Measurements from ENCODE around the gene VPS26B. TPM values are rescaled to one million over a fixed set of nuclear protein-coding genes. Genes with fewer than 3 reads are reported as not detected.

Gene VPS26B
- total RNA-seq, 1 experiment from 2014 or later, result 29.3 TPM

GRCh38 chr11:134205729-134206128, 18.7 kb upstream of the VPS26B start:
- no peaks in the 10 kb centered on the region for H3K27me3 Mint-ChIP-seq (ENCODE audit: low read depth)

GRCh38 chr11:134206185-134206584, 18.3 kb upstream of the VPS26B start:
- TF ChIP-seq ZNF423 (CRISPR knock-in tag; IDR thresholded peaks at IDR 0.05), result no peak
- TF ChIP-seq PRRX2 (CRISPR knock-in tag; IDR thresholded peaks at IDR 0.05), result no peak
- TF ChIP-seq CREB1 (CRISPR knock-in tag; IDR thresholded peaks at IDR 0.05), result no peak
- no peak for TF ChIP-seq ZBTB21 (CRISPR knock-in tag; IDR thresholded peaks at IDR 0.05; ENCODE audit: borderline replicate concordance)
- TF ChIP-seq CDX4 (CRISPR knock-in tag; IDR thresholded peaks at IDR 0.05; ENCODE audit: borderline replicate concordance), result no peak
- no peak for TF ChIP-seq GRHL2 (CRISPR knock-in tag; IDR thresholded peaks at IDR 0.05; ENCODE audit: insufficient replicate concordance, severe bottlenecking)
- POLR2A ChIA-PET, result no interaction called here
- no peak overlapping the region for H3K4me3 Mint-ChIP-seq
- H3K27me3 Mint-ChIP-seq (ENCODE audit: low read depth), result no peaks in the 10 kb centered on the region
- no peak for DNase-seq (ENCODE audit: low spot score)
- H3K27ac Mint-ChIP-seq, result no peak overlapping the region
- no peak for ATAC-seq
- no peaks in the 10 kb centered on the region for H3K4me1 Mint-ChIP-seq
- H3K36me3 Mint-ChIP-seq, result peaks cover 73% of the 10 kb centered on the region
- H3K9me3 Mint-ChIP-seq, result no peaks in the 10 kb centered on the region
- CTCF ChIA-PET, result interaction anchor here (2.9 kb wide), 1 partner anchor 18 kb away, joined by 14 read pairs; the partner anchor contains the start of genes NCAPD3 and VPS26B

More at GRCh38 chr11:134205729-134206128, 18.7 kb upstream of the VPS26B start:
- POLR2A ChIA-PET, result no interaction called here
- TF ChIP-seq FOXP1 (CRISPR knock-in tag; IDR thresholded peaks at IDR 0.05; ENCODE audit: borderline replicate concordance) (no peak), ZBTB21 (CRISPR knock-in tag; IDR thresholded peaks at IDR 0.05; ENCODE audit: borderline replicate concordance) (no peak), FOXK1 (CRISPR knock-in tag; IDR thresholded peaks at IDR 0.05) (no peak), GABPB1 (CRISPR knock-in tag; IDR thresholded peaks at IDR 0.05) (no peak), USF1 (CRISPR knock-in tag; IDR thresholded peaks at IDR 0.05) (no peak), AFF4 (CRISPR knock-in tag; IDR thresholded peaks at IDR 0.05; ENCODE audit: borderline replicate concordance) (no peak), ZNF416 (CRISPR knock-in tag; IDR thresholded peaks at IDR 0.05) (no peak), MXD4 (CRISPR knock-in tag; IDR thresholded peaks at IDR 0.05; ENCODE audit: borderline replicate concordance) (no peak)
- Mint-ChIP-seq H3K27ac (no peak overlapping the region), H3K36me3 (peaks cover 76% of the 10 kb centered on the region), H3K4me3 (no peak overlapping the region), H3K9me3 (no peaks in the 10 kb centered on the region), H3K4me1 (no peaks in the 10 kb centered on the region)
- CTCF ChIA-PET, result interaction anchor here (2.9 kb wide), 1 partner anchor 18 kb away, joined by 14 read pairs; the partner anchor contains the start of genes NCAPD3 and VPS26B
- ATAC-seq (no peak), DNase-seq (ENCODE audit: low spot score) (no peak)

GRCh38 chr11:134207538-134208239, 16.8 kb upstream of the VPS26B start:
- no peaks in the 10 kb centered on the region for H3K9me3 Mint-ChIP-seq
- TF ChIP-seq RORB (CRISPR knock-in tag; IDR thresholded peaks at IDR 0.05) (no peak), CTCF (IDR thresholded peaks at IDR 0.05) (peak; percentile 72)
- ATAC-seq, result no peak
- no peaks in the 10 kb centered on the region for H3K27me3 Mint-ChIP-seq (ENCODE audit: low read depth)
- peak; percentile 65 for DNase-seq (ENCODE audit: low spot score)
- H3K4me3 Mint-ChIP-seq, result no peak overlapping the region
- ChIA-PET POLR2A (no interaction called here), CTCF (interaction anchor here (0.6 to 2.9 kb wide), 15 partner anchors 9 to 1051 kb away, joined by 3 to 14 read pairs (median 3); partner anchors contain the start of genes NCAPD3 and VPS26B)
- H3K4me1 Mint-ChIP-seq, result no peaks in the 10 kb centered on the region
- no peak overlapping the region for H3K27ac Mint-ChIP-seq
- peaks cover 67% of the 10 kb centered on the region for H3K36me3 Mint-ChIP-seq
